Mucosa of descending colon (tissue), 3 donors: Measurements from ENCODE around the gene ATG16L1. TPM values are rescaled to one million over a fixed set of nuclear protein-coding genes. Genes with fewer than 3 reads are reported as not detected.
A peak's percentile ranks its signal among the peaks of the same experiment; 100 is the strongest.

Experiments used
- ATAC-seq: fragments of 200-7000 bp; cut with Tn5 transposase; one replicate; pipeline ENCODE4 v1.9.1; 2020; ENCODE audit warnings: mild to moderate bottlenecking, moderate library complexity
- DNase-seq, 3 donors: peaks; one replicate each; pipeline ENCODE4 v3.0.0-alpha.2; 2020
- H3K36me3 ChIP-seq: fragments of 200-600 bp; one replicate; pipeline ENCODE4 v1.8.0; 2021; ENCODE audit warnings: low read depth, mild to moderate bottlenecking
- H3K4me1 ChIP-seq: fragments of 200-600 bp; one replicate; pipeline ENCODE4 v1.8.0; 2021; ENCODE audit warnings: low read depth, mild to moderate bottlenecking
- H3K4me3 ChIP-seq: fragments of 200-600 bp; one replicate; pipeline ENCODE4 v1.8.0; 2021; ENCODE audit warnings: mild to moderate bottlenecking
- H3K9me3 ChIP-seq: fragments of 200-600 bp; one replicate; pipeline ENCODE4 v1.8.0; 2021; ENCODE audit warnings: mild to moderate bottlenecking
- CTCF ChIP-seq: fragments of 200-600 bp; IDR thresholded peaks from one replicate; pipeline ENCODE4 v1.8.0; 2022; ENCODE audit warnings: antibody characterized with exemption, mild to moderate bottlenecking
- intact Hi-C, 2 donors: fragments of 100-400 bp; cut with DNase I in 1 of 2; cut with micrococcal nuclease in 1 of 2; formaldehyde crosslinking; loops; one replicate each; pipeline versions ENCODE4 v1.11.0 to v1.11.1; 2022; cut with DNase I, micrococcal nuclease
- total RNA-seq, 3 donors: library from RNA; stranded (reverse); fragmentation: NEBNext Ultra II Directional in 2 of 3; extraction: Animal tissue kit (Norgen Biotek cat#: 25700) in 2 of 3; gene quantifications; one replicate each; pipeline versions ENCODE4 v1.2.1 to v1.2.4, GENCODE V29; 2021 to 2023
- donor health status: DM: no; HTN: no; CAD: no; lungs with moderate emphysema.
- donor health status: DM: no; HTN: no; CAD: no.
- donor health status: DM: no; HTN: yes; CAD: no.

The ATG16L1 gene
- total RNA-seq, 3 donors from 2014 or later: 29.5 to 42.9 (median 36.0) TPM

DNA sequence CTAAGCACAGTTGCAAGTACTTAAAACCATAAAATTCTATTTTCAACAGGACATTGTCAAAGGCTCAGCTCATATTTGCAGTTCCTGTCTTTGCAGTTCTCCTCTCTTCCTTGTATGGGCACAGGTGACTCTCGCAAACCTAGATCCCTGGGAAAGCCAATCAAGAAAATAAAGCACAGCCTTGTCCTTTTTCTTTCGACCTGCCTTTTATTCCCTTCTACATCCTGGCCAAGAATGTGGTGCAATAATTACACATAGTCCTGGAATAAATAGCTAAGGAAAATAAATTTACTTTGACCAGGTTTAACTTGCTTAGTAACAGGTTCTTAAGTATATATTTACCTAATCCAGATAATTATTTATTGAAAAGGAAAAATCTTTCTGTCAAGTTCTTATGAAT lies 20.2 kb downstream of the ATG16L1 start:
- Histone ChIP-seq H3K4me1 (no peaks in the 10 kb centered on the region), H3K4me3 (no peak overlapping the region), H3K9me3 (no peaks in the 10 kb centered on the region), H3K36me3 (peaks cover 17% of the 10 kb centered on the region)
- no peak for DNase-seq
- intact Hi-C loops: no loop called here
- no peak for ATAC-seq
- TF ChIP-seq CTCF: no peak

DNA sequence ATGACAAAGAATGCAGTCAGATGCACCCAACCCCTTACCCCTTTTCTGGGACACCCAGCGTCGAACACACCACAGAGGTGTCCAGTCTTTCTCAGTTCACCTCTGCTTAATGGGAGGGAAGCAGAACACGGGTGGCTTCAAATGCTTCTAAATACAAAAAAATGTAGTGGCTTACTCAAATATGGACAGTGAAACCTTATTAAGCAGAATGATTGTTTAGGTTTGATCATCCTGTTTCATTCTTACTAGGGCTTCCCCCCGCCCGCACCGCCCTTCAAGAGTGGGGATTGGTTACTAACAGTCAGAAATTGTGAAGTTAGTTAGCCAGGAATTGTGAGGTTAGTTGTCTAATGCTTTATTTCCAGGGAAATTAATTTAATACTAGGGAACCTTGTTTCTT lies 21.6 kb downstream of the ATG16L1 start:
- Histone ChIP-seq H3K36me3 (peaks cover 17% of the 10 kb centered on the region), H3K4me1 (no peaks in the 10 kb centered on the region), H3K4me3 (no peak overlapping the region), H3K9me3 (no peaks in the 10 kb centered on the region)
- ATAC-seq: no peak
- no peak for TF ChIP-seq CTCF
- no peak for DNase-seq
- intact Hi-C loops: no loop called here

DNA sequence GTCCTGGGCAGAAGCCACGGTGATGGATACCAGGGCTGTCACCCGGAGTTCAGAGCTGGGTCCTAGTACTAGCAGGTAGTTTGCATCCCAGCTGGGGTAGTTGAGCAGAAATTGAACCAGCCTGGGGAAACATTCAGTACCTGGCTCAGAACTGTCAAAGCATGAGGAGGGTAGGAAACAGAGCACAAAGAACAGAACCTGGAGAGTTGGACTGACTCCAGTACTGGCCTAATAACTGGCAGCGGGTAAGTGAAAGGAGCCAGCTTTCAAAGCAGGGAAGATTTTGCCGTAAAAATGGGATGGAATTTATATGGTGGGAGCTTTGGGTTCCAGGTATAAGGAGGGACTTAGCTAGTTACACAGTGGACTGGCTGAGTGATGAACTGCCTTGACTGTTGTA lies 23.8 kb downstream of the ATG16L1 start:
- H3K4me1 ChIP-seq: peaks cover 5% of the 10 kb centered on the region
- no peaks in the 10 kb centered on the region for H3K9me3 ChIP-seq
- TF ChIP-seq CTCF: no peak
- H3K36me3 ChIP-seq: peaks cover 17% of the 10 kb centered on the region
- no peak overlapping the region for H3K4me3 ChIP-seq
- no peak for DNase-seq
- intact Hi-C loops: no loop called here
- no peak for ATAC-seq

DNA sequence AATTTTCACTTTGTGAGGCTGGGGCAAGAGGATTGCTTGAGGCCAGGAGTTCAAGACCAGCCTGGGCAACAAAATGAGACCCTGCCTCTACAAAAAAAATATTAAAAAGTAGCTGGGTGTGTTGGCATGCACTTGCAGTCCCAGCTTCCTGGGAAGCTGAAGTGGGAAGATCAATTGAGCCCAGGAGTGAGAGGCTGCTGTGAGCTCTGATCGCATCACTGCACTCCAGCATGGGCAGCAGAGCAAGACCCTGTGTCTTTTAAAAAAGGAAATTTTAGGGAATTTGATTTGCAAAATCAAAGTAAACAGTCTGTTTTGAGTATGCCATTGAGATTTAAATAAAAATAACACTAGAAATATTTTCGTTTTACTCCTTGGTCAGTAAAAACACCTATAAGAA lies 27.4 kb downstream of the ATG16L1 start:
- Histone ChIP-seq H3K9me3 (no peaks in the 10 kb centered on the region), H3K4me3 (no peak overlapping the region), H3K4me1 (peaks cover 5% of the 10 kb centered on the region), H3K36me3 (peaks cover 17% of the 10 kb centered on the region)
- DNase-seq (no peak), ATAC-seq (no peak)
- intact Hi-C loops: no loop called here
- no peak for TF ChIP-seq CTCF

DNA sequence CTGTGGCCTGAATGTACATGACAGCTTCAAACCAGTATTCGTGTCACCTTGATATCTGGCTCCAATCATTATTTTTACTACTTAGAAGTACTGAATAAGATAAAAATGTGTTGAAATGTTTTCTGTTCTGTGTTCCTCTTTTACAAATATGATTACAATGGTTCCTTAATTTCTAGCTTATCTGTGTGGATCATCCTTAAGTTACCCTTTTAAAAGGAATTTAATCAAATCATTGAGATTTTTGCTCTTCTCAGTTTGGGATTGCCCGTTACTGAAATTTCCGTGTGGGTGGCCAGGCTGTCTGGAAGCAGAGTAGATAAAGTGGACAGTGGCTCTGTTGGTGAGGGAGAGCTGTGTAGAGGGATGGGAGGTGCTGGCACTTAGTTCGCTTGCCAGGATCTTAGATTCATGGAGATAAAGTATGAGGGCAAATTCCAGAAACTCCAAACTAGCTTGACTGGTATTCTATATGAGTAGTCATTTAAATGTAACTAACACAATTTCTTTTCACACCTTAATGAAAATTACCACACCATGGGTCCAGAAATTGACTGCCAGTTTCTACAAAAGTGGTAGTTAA lies 28.7 kb downstream of the ATG16L1 start:
- Histone ChIP-seq H3K4me1 (peaks cover 5% of the 10 kb centered on the region), H3K36me3 (peaks cover 11% of the 10 kb centered on the region), H3K9me3 (no peaks in the 10 kb centered on the region), H3K4me3 (no peak overlapping the region)
- no peak for TF ChIP-seq CTCF
- ATAC-seq (no peak), DNase-seq (no peak)
- intact Hi-C loops: no loop called here

GRCh38 chr2:233281553-233281952 lies 30.1 kb downstream of the ATG16L1 start:
- intact Hi-C loops: no loop called here
- DNase-seq (no peak), ATAC-seq (peak; percentile 34)
- Histone ChIP-seq H3K4me1 (peaks cover 5% of the 10 kb centered on the region), H3K36me3 (peaks cover 15% of the 10 kb centered on the region), H3K4me3 (no peak overlapping the region), H3K9me3 (no peaks in the 10 kb centered on the region)
- no peak for TF ChIP-seq CTCF
